Muscle of arm (tissue), 12 donors: ENCODE data around the gene SAMMSON. TPM values are rescaled to one million over a fixed set of nuclear protein-coding genes. Genes with fewer than 3 reads are reported as not detected.
A peak's percentile ranks its signal among the peaks of the same experiment; 100 is the strongest.

Experiments used
- DNase-seq: peaks from one replicate; pipeline ENCODE4 v3.0.0-alpha.2; 2013
- polyA plus RNA-seq, 12 donors: library from polyadenylated mRNA; unstranded; fragments of 120-200 nt; gene quantifications; one replicate each; pipeline ENCODE4 v1.2.1, GENCODE V29; 2013; ENCODE audit not compliant: insufficient read length in 12 of 12

SAMMSON gene
- polyA plus RNA-seq, 12 donors = 0.11 to 0.26 (median 0.19) TPM; not detected in 7

DNA sequence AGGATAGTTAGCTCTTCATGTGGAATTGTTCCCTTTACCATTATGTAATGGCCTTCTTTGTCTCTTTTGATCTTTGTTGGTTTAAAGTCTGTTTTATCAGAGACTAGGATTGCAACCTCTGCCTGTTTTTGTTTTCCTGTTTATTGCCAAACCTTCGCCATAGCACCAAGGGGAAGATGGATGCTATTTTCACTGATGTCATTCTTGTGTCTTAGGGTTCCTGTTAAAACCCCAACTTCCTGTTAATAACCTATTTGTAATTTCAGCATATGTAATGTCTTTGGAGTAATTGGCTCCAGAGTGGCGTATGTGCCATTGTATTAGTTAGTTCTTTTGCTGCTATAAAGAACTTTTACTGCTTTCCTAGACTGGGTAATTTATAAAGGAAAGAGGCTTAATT, 10.8 kb downstream of the SAMMSON start:
- DNase-seq = no peak

DNA sequence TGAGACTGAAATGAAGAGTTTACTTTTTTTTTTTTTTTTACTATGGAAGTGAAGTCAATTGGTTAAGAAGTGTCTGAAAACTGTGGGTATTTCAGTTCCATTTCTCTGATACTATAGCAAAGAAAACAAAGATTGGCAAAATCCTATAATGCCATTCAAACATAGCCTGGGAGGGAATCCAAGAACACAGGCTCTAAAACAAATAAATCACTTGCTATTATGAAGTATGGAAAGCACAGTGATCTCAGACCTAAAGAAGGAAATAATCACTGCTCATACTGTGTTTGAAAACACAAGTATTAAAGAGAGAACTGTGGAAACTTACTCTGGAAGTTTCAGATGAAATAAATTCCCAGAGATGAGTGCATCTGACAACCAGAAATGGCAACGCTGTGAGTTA, 12.0 kb downstream of the SAMMSON start:
- no peak for DNase-seq

DNA sequence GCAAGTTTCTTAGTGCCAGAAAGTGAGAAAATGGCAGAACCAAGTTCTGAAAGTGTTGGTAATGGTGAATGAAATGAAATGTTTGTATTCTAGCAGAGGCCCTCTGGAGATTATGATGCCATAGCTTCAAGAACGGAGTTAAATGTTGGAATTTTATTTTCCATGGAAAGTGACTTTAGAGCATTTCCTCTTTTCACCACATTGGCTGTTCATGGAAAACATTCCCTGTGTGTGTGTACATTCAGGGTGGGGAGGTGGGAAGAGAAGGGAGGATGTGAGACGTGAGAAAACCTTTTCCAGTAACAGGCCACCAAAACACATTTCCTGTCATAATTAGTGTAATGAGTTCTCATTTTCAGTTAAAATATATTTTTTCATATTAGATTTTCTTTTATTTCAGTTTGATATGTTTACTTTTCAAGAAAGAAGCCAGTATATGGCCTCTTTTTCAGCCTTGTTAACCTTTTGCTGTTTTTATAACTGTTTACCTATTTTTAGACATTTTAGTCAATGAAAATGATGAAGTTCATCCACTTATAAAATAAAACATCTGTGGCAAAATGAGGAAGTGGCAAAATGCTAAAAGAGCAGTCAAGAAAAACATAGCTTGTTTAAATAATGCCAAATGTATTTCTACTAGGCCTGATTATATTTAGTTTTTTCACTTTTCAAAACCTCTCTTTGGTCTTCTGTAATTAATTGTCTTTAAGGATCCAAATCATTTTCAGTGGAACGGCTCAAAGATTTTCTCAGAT, 21.6 kb downstream of the SAMMSON start:
- no peak for DNase-seq

DNA sequence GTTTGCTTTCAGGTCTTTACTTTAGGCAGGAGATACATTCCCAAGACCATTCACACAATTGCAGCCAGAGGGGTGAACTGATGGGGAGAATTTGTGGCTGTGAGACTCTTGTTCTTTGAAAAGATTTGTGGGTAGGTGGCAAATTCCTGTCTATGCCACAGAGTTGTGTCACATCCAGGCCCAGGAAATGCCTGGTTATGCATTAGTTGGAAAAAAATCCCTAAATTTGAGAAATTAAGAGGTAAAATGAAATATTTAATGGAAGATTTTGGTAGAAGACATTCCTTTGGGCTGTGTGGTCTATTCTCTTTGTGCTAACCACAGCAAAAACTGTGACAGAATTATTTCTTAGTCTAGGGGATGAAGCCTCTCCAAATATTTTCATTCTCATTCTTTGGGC, 28.8 kb downstream of the SAMMSON start:
- no peak for DNase-seq

DNA sequence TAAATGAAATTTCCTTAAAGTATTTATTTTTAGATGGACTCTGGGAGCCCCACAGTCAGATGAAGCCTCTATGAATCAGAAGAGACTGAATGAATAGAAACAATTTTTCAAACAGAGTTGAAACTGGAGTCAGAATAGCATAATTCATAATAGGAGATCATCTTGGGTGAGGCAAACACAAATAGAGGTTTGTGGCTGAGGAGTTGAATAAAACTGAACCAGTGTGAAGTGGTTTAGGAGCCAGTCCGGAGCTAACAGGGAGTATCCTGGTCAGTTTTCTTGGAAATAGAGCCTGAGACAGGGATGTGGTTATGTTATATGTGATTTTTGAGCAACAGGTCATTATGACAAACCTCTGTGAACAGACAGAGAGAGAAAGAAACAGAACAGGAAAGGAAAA, 39.2 kb downstream of the SAMMSON start:
- DNase-seq = no peak

DNA sequence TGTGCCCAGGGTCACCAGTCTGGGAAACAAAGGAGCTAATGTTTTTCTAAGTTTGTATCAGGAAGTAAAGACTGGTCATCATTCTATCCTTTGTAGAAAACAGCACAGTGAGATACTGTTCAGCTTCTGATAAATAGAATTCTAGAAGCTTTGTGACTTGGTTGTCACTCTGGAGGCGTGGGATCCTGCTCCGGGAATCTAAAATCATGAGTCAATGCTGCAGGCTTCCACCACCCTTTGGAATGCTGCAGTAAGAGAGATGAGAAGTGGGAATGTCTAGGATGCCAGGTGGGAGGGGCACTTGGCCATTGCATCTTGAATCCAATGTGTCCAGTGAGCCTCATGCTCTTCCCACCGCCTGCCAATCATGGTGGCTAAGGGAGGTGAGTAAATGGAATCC, 40.9 kb downstream of the SAMMSON start:
- DNase-seq = no peak

DNA sequence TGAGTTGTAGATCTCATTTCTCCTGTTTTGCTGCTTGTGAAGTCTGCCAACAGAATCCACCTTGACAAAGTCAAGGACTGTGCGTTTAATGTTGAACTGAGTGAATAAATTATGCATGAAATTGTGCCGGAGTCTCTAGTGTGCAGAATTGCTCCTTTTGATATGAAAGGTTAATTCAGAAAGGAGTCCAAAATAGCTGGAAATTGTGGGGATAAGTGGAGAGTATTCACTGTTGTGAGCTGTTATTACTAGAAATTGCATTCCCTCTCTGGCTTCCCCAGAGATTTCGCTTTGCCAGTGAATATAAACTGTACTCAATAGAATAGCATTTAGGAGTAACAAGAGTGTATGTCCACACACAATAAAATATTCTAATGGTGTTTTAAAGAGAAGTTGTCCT, 43.1 kb downstream of the SAMMSON start:
- DNase-seq = no peak

DNA sequence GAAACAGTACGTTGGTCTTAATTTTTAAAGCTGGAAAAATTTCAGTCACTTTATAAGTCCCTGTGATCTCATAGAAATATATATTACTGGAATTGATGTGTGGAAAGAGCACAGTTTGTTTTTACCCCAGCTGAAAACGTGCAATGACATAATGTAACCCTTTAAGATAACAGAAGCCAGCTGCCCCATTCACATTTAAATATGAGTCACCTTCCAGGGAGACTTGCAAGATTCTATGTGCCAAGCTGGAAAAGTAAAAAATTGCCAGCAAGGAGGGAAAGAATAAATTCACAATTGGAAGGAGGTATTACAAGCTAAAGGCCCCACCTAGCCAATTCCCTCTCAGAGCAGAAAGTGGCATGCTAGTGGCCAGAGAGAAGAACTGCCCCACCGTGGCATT, 50.2 kb downstream of the SAMMSON start:
- no peak for DNase-seq

DNA sequence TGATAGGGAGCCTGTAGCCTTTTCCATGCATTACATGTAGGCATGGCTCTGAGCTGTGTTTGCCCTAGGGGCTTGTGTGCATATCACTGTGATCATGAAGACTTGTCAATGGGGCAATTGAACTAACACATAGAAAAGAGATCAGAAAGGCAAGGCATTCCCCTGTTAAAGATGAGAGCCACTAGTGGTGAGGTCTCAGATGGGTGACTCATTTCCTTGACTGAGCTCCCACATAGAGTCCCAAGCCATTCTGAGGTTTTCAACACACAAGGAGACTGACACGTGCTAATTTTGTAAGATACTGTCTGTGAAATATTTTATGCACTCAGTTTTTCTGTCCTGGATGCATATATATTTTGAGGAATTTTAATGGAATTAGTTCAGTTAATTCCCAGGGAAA, 53.8 kb downstream of the SAMMSON start:
- no peak for DNase-seq

DNA sequence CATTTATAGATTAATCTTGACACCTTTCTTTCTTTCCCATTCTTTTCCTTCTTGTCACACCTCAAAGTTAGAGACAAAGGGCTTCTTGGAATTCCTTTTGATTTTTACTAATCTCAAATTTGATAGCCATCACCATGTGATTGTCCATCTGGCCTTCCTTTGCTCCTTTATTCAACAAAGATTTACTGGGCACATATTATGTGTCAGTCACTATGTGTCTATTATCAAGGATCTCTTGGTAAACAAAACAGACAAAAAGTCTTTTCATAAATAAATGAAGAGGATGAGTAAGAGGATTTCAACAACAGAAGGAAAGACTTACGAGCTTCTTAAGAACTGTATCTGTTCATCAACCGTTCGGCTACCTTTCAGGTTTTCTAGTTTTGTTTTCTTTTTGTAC, 56.5 kb downstream of the SAMMSON start:
- no peak for DNase-seq

DNA sequence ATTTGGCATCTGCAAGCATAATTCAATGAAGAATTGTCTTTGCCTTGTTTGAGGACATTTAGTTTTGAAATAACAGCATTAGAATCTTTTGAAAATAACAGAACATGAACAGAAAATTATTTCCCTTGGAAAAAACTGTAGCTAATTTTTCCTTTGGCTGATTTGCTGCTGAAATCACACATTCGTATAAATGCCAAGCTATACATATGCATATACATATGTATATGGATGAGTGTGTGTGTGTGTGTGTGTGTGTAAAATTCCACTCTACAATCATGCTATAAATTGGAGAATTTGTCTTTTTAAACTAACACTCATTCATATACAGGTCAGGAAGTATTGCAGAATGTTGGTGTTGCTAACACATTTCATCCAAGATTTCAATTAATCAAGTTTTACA, 57.9 kb downstream of the SAMMSON start:
- no peak for DNase-seq

DNA sequence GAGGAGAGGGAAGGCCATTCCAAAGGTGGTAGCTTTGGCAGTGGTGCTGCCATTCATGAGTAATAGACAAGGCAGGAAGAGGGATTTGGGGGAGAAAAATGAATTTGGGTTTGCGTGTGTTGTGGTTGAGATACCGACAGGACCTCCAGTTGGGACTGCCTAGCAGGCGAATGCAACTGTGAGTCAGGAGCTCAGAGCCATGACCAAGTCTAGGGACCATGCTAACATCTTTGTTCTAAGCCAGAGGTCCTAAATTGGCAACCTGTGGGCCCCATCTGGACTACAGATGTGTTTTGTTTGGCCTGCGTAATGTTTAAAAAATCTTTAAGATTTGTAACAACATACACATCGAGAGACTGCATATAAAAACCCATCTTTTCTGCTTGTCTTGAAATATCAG, 61.6 kb downstream of the SAMMSON start:
- no peak for DNase-seq

DNA sequence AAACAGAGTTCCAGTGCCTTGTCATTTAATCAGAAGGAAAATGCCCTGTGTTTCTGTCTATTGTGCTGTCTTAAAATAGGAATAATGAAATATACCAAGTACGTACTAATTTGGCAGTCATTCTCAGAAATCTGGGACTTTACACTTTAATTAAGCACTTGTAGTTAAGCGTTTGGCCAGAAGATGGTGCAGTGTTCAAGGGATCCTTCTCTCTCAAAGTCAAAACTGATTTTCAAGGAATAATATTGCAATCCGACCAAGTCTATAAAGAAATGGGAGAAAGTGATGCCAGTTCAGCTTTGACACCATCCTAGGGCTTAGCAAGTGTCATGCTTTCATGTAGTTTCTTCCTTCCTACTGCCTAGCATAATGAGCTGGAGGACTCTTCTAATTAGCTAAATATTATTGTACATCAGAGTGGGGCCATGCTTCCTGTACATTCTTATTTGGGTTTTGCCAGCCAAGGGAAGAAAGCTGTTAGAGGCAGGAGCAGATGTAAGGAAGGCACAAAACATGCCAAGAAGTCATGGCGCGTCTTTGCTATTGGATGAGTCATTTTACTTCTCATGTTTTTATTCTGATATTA, 64.8 kb downstream of the SAMMSON start:
- DNase-seq = peak; percentile 52

DNA sequence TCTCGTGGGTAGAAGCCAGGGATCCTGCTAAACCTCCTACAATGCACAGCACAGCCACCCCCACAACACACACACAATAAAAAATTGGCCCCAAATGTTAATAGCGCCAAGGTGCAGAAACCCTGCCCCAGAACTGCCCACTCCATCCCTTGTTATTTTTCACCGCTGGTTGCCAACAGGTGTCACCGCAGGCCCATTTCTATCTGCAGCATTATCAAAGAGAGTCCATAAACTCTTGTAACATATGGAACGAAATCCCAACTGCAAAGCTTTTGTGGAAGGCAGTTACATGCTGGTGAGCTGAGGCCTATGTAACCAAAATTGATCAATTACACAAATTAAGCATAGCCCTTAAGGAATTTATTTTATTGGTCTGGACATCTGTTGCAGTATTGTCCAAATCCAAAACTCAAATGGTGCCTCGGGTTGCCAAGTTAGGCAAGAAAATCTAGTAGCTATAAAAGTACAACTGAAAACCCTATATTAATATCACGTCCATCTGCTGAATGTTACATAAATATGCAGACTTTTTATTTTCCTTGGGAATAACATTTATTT, 66.2 kb downstream of the SAMMSON start:
- no peak for DNase-seq

DNA sequence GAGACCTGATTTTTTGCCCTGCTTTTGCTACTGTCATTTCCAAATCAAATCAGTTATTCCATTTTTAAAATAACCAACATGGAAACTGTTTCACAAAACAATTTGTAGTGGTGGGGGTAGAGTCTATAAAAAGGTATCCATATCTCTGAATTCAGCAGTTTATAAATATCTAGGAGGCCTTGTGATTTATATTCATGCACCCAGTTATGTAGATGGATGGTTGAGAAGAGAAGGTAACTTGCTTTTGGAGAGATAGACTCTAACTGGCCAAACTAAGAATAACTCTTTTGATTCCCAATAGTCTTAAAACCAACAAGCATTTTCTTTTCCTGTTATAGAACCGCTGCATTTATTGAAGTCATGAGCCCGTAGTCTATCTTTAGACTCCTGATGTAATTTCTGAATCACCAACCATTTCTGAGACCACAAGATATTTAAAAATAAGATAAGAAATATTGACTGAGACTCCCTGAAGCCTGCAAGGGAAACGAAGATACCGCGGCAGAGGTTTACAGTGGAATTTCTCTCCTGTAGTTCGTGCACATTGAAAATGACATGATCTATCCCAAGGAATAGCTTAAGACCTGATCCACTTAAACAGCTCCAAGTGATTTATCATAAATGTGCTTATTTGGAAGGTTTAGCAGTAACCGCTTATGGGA, 68.5 kb downstream of the SAMMSON start:
- DNase-seq = no peak

DNA sequence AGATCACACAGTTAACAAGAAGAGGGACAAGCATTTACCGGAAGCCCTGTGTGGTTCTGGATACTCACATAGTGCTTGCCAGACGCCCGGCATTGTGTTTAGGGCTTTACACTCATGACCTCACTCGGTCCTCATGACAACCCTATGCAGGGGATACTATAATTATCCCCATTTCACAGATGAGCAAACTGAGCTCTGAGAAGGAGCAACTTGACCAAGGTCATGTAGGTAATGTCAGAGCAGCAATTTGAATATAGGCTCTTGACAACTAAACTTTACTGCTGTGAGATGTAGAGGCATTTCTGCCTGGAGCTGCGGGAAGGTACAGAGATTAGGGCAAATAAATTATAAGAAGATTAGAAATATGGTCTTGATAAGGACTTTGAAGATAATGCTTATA, 70.0 kb downstream of the SAMMSON start:
- no peak for DNase-seq

DNA sequence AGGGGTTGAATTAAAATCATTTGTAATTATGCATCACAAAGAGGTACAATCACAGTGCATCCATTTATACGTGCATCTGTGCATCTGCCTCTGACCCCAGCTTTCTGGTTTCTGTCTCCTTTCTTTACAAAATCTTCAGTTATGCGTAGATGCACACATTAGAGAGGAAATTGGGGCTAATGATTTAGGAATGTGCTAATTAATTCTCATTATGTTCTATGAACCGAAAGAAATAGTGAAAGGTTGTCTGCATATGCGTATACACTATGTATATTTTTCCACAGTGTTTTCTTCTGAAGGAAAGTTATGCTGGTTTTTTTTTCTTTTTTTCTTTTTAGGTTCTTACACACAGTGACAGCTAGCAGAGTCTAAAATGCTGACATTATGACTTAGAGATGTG, 71.6 kb downstream of the SAMMSON start:
- no peak for DNase-seq

DNA sequence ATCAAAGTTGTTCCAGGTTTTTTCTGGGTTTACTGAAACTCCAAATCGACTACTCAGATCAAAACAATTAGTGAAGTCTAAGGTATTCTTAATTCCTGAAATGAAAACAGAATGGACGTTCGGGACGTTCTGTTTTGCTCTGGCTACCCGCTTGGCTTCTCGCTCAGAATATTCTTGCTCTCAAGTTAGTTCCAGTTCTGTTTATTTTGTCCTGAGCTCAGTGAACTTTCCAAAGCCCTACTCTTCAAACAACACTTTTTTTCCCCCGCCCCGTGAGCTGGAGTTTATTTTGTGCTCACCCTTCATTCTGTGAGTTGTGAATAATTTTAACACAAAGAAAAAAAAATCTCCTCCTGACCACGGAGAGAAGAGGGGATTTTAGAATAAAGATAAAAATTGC, 72.6 kb downstream of the SAMMSON start:
- DNase-seq = peak; percentile 22

DNA sequence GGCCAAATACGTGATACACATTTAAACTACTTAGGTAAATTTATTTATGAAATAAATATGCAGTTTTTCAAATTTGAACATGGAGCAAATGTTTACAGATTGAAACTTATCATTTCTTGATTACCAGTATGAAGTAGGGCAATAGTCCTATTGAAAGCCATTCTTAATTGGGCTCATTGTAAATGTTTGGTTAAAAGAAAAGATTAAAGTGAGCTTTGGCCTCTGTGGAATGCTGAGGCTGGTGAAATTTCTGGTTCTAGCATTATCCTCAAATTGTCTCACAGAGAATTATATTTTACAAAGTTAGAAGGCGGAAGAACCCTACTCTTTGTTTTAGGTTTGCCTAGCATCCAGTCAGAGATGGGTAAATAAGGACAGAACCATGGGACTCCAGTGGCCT, 73.2 kb downstream of the SAMMSON start:
- DNase-seq = no peak

DNA sequence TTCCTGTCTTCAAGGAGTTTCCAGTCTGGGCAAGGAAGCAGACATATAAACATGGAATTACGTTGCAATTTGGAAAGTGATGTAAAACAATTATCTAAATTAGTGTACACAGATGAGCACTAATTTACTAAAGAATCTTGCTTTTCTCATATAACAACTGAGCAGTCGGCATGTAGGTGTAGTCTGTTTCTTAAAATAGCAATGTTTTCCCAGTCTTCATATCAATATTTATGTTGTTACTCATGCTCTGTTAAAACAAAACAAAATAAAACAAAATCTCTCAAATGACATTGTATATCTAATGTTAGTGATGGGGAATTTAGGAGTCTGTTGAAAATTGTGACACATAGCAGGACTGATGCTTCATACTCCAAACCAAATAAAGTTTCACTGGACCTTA, 75.6 kb downstream of the SAMMSON start:
- DNase-seq = no peak

DNA sequence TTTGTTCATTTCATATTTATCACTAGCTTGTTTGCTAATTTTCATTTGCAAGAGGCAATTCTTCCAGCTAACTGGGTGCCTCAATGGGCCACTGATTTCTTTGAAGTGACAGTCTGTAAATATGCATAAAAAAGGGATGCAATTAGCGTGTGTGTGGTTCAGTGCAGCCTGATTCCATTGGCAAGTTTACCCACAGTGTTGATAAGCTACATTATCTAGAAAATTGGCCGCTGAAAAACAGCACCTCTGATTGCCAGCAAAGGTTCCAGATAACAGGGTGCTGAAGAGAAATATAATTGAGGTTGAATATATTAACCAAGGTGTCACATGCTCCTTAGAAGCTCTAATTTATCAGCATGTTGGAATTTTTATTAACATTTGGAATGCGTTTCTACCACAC, 76.9 kb downstream of the SAMMSON start:
- no peak for DNase-seq

DNA sequence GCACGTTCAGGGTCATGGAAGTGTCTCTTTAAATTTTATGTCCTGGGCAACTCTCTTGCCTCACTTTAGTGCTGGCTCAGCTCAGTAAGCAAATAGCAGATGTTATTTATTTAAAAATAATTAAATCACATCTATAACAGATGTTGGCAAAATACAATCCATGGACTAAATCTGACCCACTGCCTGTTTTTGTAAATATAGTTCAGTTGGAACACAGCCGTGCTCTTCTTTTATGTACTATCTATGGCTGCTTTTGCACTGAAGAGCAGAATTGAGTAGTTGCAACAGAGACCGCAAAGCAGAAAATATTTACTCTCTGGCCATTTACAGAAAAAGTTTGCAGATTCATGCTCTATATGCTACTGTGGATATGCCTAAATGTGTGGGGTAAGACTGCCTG, 79.2 kb downstream of the SAMMSON start:
- peak; percentile 25 for DNase-seq

DNA sequence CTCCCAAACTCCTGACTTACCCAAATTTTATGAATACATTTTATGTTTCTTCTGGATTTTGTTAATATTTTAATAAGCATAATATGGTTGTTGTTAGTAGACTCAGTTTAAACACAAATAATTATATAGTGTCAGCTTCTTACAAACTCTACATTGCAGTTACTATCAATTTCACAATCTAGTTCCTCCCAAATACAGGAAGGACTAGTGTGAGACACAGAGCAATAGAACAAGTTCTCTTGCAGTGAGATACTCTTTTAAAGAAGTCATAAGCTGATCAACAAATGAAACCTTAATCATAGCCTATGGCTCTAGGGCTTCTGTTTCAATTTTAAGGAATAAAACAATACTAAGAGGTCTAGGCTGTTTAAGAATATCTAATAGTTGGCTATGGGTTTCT, 86.1 kb downstream of the SAMMSON start:
- no peak for DNase-seq
